Mesenchymal stem cell (in vitro differentiated cells and primary cell): ENCODE results near the gene RPL6.

Source experiments
- DNase-seq: peaks from one replicate; pipeline ENCODE4 v3.0.0-alpha.2; 2013
- H2AFZ ChIP-seq: one replicate; pipeline ENCODE4 v1.6.1; 2013; ENCODE audit warnings: low read depth, mild to moderate bottlenecking, control low read depth, inconsistent platforms, low read length, moderate library complexity
- H2AK5ac ChIP-seq: 2 replicates; pipeline ENCODE4 v1.6.1; 2013; ENCODE audit warnings: low read length, moderate library complexity, mild to moderate bottlenecking, inconsistent platforms; ENCODE audit not compliant: severe bottlenecking
- H2BK120ac ChIP-seq: one replicate; pipeline ENCODE4 v1.6.1; 2013; ENCODE audit warnings: low read depth, mild to moderate bottlenecking, inconsistent platforms, low read length, moderate library complexity
- H2BK12ac ChIP-seq, 2 experiments: one replicate each; pipeline ENCODE4 v1.6.1; 2013; ENCODE audit warnings: inconsistent platforms in 2 of 2, low read length in 2 of 2, mild to moderate bottlenecking in 2 of 2, moderate library complexity in 2 of 2, control low read depth in 1 of 2
- H2BK15ac ChIP-seq: one replicate; pipeline ENCODE4 v1.6.1; 2013; ENCODE audit warnings: mild to moderate bottlenecking, low read depth, inconsistent platforms; ENCODE audit not compliant: poor library complexity, severe bottlenecking
- H2BK5ac ChIP-seq: 2 replicates; pipeline ENCODE4 v1.6.1; 2013; ENCODE audit warnings: low read depth, mild to moderate bottlenecking, low read length, control low read depth, inconsistent platforms; ENCODE audit not compliant: poor library complexity, severe bottlenecking
- H3K14ac ChIP-seq, 2 experiments: one replicate each; pipeline ENCODE4 v1.6.1; 2013; ENCODE audit warnings: inconsistent platforms in 2 of 2, low read length in 2 of 2, control low read depth in 1 of 2, mild to moderate bottlenecking in 1 of 2, moderate library complexity in 1 of 2
- H3K18ac ChIP-seq, 2 experiments: one replicate each; pipeline ENCODE4 v1.6.1; 2013; ENCODE audit warnings: inconsistent platforms in 2 of 2, low read length in 2 of 2, control low read depth in 1 of 2, low read depth in 1 of 2, mild to moderate bottlenecking in 1 of 2
- H3K23ac ChIP-seq, 2 experiments: one replicate each; pipeline ENCODE4 v1.6.1; 2013; ENCODE audit warnings: inconsistent platforms in 2 of 2, low read length in 2 of 2, mild to moderate bottlenecking in 2 of 2, moderate library complexity in 2 of 2, control low read depth in 1 of 2
- H3K27ac ChIP-seq: 2 replicates; pipeline ENCODE4 v1.5.1; 2013; ENCODE audit warnings: mild to moderate bottlenecking, moderate library complexity, low read length, control low read depth, inconsistent platforms; ENCODE audit not compliant: poor library complexity, severe bottlenecking
- H3K27me3 ChIP-seq, 2 experiments: 2 replicates each; pipeline versions ENCODE4 v1.6.1 to v1.7.0; 2013; ENCODE audit warnings: low read length in 2 of 2, mild to moderate bottlenecking in 2 of 2, moderate library complexity in 2 of 2, control low read depth in 1 of 2, inconsistent platforms in 1 of 2; ENCODE audit not compliant: control insufficient read depth in 1 of 2, insufficient read depth in 1 of 2
- H3K36me3 ChIP-seq, 2 experiments: 2 replicates each; pipeline versions ENCODE4 v1.6.1 to v1.7.0; 2013; ENCODE audit warnings: low read length in 2 of 2, control low read depth in 1 of 2, inconsistent platforms in 1 of 2, low read depth in 1 of 2, mild to moderate bottlenecking in 1 of 2; ENCODE audit not compliant: insufficient read depth in 2 of 2, control insufficient read depth in 1 of 2
- H3K4ac ChIP-seq, 2 experiments: one replicate each; pipeline ENCODE4 v1.6.1; 2013; ENCODE audit warnings: inconsistent platforms in 2 of 2, low read length in 2 of 2, mild to moderate bottlenecking in 2 of 2, moderate library complexity in 2 of 2, control low read depth in 1 of 2, low read depth in 1 of 2
- H3K4me1 ChIP-seq: 2 replicates; pipeline ENCODE4 v1.6.1; 2013; ENCODE audit warnings: low read depth, low read length, control low read depth; ENCODE audit not compliant: control insufficient read depth, insufficient read depth
- H3K4me2 ChIP-seq: 2 replicates; pipeline ENCODE4 v1.6.1; 2013; ENCODE audit warnings: low read length, mild to moderate bottlenecking, inconsistent platforms; ENCODE audit not compliant: poor library complexity, severe bottlenecking
- H3K4me3 ChIP-seq, 2 experiments: 2 replicates each; pipeline versions ENCODE4 v1.5.1 to v1.7.0; 2013; ENCODE audit warnings: low read length in 2 of 2, mild to moderate bottlenecking in 2 of 2, control low read depth in 1 of 2, low read depth in 1 of 2; ENCODE audit not compliant: insufficient read depth in 1 of 2
- H3K79me1 ChIP-seq: replicated peaks from 2 replicates; pipeline ENCODE4 v1.6.1; 2013; ENCODE audit warnings: mild to moderate bottlenecking, control low read depth, low read length, inconsistent platforms; ENCODE audit not compliant: poor library complexity, severe bottlenecking
- H3K9ac ChIP-seq: 2 replicates; pipeline ENCODE4 v1.7.0; 2013; ENCODE audit warnings: mild to moderate bottlenecking, low read length, moderate library complexity
- H3K9me3 ChIP-seq: 2 replicates; pipeline ENCODE4 v1.7.0; 2013; ENCODE audit warnings: mild to moderate bottlenecking, low read length; ENCODE audit not compliant: control insufficient read depth
- H4K8ac ChIP-seq: one replicate; pipeline ENCODE4 v1.6.1; 2013; ENCODE audit warnings: inconsistent platforms, mild to moderate bottlenecking, low read length, moderate library complexity
- H4K91ac ChIP-seq: one replicate; pipeline ENCODE4 v1.6.1; 2013; ENCODE audit warnings: mild to moderate bottlenecking, low read length, inconsistent platforms
- WGBS: methylation state at CpG from one replicate; pipeline ENCODE4 v1.1.7; 2013; ENCODE audit warnings: mixed read lengths; 5-methylcytosine and 5-hydroxymethylcytosine counted together

Gene RPL6

DNA sequence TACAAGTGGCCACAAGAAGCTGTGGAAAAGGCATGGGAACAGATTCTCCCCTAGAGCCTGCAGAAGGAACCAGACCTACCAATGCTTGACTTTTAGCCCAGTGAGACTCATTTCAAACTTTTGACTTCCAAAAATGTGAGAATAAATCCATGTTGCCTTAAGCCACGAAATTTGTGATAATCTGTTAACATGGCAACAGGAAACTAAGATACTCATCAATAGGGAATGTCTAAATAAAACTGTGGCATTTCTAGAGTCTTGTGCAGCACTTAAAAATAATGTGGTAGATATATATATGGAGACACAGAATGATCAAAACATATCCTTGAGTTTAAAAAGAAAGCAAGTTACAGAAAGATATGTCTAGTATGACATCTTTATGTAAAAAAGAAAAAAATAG is 39.2 kb downstream of the RPL6 start:
- Histone ChIP-seq H3K36me3 (no peaks in the 10 kb centered on the region), H4K91ac (no peak overlapping the region), H2AK5ac (no peak overlapping the region), H4K8ac (no peak overlapping the region), H3K4ac (no peak overlapping the region), H3K18ac (no peak overlapping the region), H3K4me1 (no peaks in the 10 kb centered on the region), H3K14ac (no peak overlapping the region), H3K23ac (no peak overlapping the region), H3K9me3 (no peaks in the 10 kb centered on the region), H3K9ac (no peak overlapping the region), H3K79me1 (peaks cover 13% of the 10 kb centered on the region), H2BK12ac (no peak overlapping the region), H3K27ac (no peak overlapping the region), H3K4me2 (no peak overlapping the region), H3K27me3 (no peaks in the 10 kb centered on the region), H3K4me3 (no peak overlapping the region), H2BK120ac (no peak overlapping the region), H2BK15ac (no peak overlapping the region), H2AFZ (no peak overlapping the region), H2BK5ac (no peak overlapping the region)
- DNase-seq = peak; percentile 33
- no CpG with 5 or more reads among the region's 1 CpG for WGBS

DNA sequence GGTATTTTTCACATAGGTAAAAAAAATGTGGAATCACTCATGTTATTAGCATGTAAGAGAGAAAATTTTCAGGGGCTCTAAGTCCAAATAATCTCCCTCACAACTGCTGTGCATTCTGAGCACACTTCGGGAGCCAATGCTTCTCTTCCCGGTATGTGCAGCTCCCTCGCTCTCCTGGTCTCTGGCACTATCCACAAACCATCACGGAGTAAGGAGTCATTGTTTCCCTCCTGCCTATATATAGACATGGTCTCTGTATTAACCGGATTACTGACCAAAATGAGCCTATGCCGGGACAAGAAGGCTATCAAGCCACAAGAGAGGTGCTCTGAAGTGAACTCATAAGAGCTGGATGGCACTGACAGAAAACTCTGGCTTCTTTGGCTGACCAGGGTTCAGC is 40.5 kb downstream of the RPL6 start:
- Histone ChIP-seq H3K4me2 (no peak overlapping the region), H3K79me1 (peaks cover 14% of the 10 kb centered on the region)

DNA sequence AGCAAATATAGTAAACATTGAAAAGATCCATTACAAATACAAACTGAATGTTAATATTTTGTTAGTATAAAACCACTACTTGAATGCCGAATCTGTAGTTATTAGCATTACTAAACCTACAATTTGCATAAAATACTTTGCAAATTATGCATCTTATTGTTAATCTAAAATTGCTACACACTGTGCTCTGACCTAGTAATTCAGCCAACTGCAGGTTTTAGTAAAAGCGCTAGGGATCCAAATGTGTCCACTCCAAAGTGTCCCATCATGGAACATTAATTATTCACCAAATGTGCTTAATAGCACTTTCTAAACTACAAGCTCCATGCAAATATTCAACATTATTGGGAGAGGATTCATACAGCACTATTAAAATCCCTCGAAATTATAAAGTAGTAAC is 41.4 kb downstream of the RPL6 start:
- no peak overlapping the region for H3K14ac ChIP-seq
- H3K4me1 ChIP-seq = peaks cover 2% of the 10 kb centered on the region
- no peak overlapping the region for H4K8ac ChIP-seq
- H2BK12ac ChIP-seq = no peak overlapping the region
- H2BK15ac ChIP-seq = no peak overlapping the region
- DNase-seq = no peak
- H2AK5ac ChIP-seq = no peak overlapping the region
- no peak overlapping the region for H3K9ac ChIP-seq
- H2BK120ac ChIP-seq = no peak overlapping the region
- H3K27ac ChIP-seq = no peak overlapping the region
- H3K4ac ChIP-seq = no peak overlapping the region
- no peaks in the 10 kb centered on the region for H3K36me3 ChIP-seq
- H3K9me3 ChIP-seq = no peaks in the 10 kb centered on the region
- H3K4me3 ChIP-seq = no peak overlapping the region
- H3K23ac ChIP-seq = no peak overlapping the region
- H3K4me2 ChIP-seq = no peak overlapping the region
- H3K27me3 ChIP-seq = no peaks in the 10 kb centered on the region
- no peak overlapping the region for H2BK5ac ChIP-seq
- no peak overlapping the region for H3K18ac ChIP-seq
- H3K79me1 ChIP-seq = peaks cover 16% of the 10 kb centered on the region
- H4K91ac ChIP-seq = no peak overlapping the region
- WGBS = 89% methylated on average over 3 of the region's 3 CpGs
- no peak overlapping the region for H2AFZ ChIP-seq

More for the DNA sequence above, 40.5 kb downstream of the RPL6 start:
- H3K9me3 ChIP-seq = no peaks in the 10 kb centered on the region
- no peak overlapping the region for H3K18ac ChIP-seq
- H3K9ac ChIP-seq = no peak overlapping the region
- H2AK5ac ChIP-seq = no peak overlapping the region
- no peak overlapping the region for H4K8ac ChIP-seq
- H2BK5ac ChIP-seq = no peak overlapping the region
- no peak overlapping the region for H2BK120ac ChIP-seq
- H3K4me3 ChIP-seq = no peak overlapping the region
- H2BK12ac ChIP-seq = no peak overlapping the region
- no peaks in the 10 kb centered on the region for H3K27me3 ChIP-seq
- H3K23ac ChIP-seq = no peak overlapping the region
- no peak overlapping the region for H3K4ac ChIP-seq
- WGBS = 88% methylated on average over 6 of the region's 6 CpGs
- no peak overlapping the region for H3K14ac ChIP-seq
- no peaks in the 10 kb centered on the region for H3K36me3 ChIP-seq
- H4K91ac ChIP-seq = no peak overlapping the region
- peaks cover 2% of the 10 kb centered on the region for H3K4me1 ChIP-seq
- no peak overlapping the region for H2AFZ ChIP-seq
- no peak overlapping the region for H2BK15ac ChIP-seq
- H3K27ac ChIP-seq = no peak overlapping the region
- no peak for DNase-seq

DNA sequence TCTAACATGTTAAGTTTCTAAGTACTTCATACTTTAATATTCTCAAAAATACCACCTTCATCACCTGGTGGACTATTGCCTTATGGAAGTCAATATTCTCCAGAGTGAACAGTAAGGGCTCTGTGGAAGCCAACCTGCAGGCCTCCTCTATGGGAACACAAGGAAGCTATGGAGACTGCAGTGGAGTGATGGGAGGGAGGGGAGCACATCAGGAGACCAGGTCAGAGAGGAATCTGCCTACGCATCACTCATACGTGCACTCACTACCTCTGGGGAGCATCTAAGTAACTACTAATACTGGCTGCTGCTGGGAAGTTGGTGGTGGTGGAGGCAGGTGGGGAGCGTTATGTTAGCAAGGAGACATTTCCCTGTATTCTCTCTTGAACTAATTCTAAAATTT is 47.1 kb downstream of the RPL6 start:
- H2BK15ac ChIP-seq = no peak overlapping the region
- no peak overlapping the region for H3K4ac ChIP-seq
- H2BK120ac ChIP-seq = no peak overlapping the region
- no peaks in the 10 kb centered on the region for H3K27me3 ChIP-seq
- 95% methylated on average over 2 of the region's 3 CpGs for WGBS
- H2AFZ ChIP-seq = no peak overlapping the region
- H3K4me3 ChIP-seq = no peak overlapping the region
- H2AK5ac ChIP-seq = no peak overlapping the region
- H3K14ac ChIP-seq = no peak overlapping the region
- H3K9ac ChIP-seq = no peak overlapping the region
- peaks cover 2% of the 10 kb centered on the region for H3K4me1 ChIP-seq
- H2BK12ac ChIP-seq = no peak overlapping the region
- no peak overlapping the region for H3K18ac ChIP-seq
- H4K8ac ChIP-seq = no peak overlapping the region
- no peak overlapping the region for H3K23ac ChIP-seq
- peaks cover 26% of the 10 kb centered on the region for H3K79me1 ChIP-seq
- H4K91ac ChIP-seq = no peak overlapping the region
- no peak for DNase-seq
- no peak overlapping the region for H3K4me2 ChIP-seq
- H3K36me3 ChIP-seq = no peaks in the 10 kb centered on the region
- H3K9me3 ChIP-seq = no peaks in the 10 kb centered on the region
- H3K27ac ChIP-seq = no peak overlapping the region
- H2BK5ac ChIP-seq = no peak overlapping the region
